Ureter (tissue), 1 donor: ENCODE results near the gene ZCCHC13. TPM values are rescaled to one million over a fixed set of nuclear protein-coding genes. Genes with fewer than 3 reads are reported as not detected.
"Not testable (repeated sequence)": the region's sequence is repeated elsewhere in the genome, so short reads cannot be mapped to it uniquely, and the experiment has no call there.

Experiments used
- DNase-seq: peaks from one replicate; pipeline ENCODE4 v3.0.0-alpha.2; 2020; ENCODE audit warnings: low spot score
- total RNA-seq: library from RNA; stranded (reverse); gene quantifications from one replicate; pipeline ENCODE4 v1.2.4, GENCODE V29; 2023
- donor health status: DM: yes; HTN: yes; CAD: no.

ZCCHC13 gene
- total RNA-seq = not detected

DNA sequence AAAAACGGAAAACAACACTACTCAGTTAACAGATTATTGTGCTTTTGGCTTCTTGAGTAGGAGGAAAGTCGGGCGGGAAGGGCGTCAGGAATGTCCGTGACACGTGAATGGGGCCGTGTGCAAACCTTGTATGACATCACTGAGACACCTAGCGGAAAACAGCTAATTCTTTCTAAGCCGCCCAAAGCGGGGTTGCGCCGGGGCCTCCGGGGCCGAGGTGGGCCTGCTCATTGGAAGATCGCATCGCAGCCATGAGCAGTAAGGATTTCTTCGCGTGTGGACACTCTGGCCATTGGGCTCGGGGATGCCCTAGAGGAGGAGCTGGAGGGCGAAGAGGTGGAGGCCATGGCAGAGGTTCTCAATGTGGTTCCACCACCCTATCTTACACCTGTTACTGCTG lies at the start of gene ZCCHC13:
Gene ZCCHC13, plus strand, starts transcription at position 165 of the 400 bp plus-strand sequence. Its CDS starts 87 bp downstream, at position 252.
- no peak for DNase-seq

DNA sequence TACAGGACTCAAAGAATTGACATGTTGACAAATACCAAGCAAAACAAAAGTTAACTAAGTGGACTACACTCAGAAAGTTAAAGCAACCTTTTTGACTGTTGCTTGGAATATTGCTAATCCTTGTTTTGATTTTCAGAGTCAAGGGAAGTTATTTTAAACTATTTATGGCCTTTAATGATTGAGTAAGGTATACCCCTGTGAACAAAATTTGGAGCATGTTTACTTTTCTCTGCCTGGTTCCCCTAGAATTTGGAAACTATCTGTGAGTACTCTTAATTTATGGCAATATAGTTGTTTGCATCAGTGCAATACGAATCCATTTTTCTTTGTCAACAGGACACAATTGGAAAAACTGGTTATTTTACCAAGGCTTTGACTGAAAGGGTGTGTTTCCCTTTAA lies 45.9 kb upstream of the ZCCHC13 start:
- not testable (repeated sequence) for DNase-seq

DNA sequence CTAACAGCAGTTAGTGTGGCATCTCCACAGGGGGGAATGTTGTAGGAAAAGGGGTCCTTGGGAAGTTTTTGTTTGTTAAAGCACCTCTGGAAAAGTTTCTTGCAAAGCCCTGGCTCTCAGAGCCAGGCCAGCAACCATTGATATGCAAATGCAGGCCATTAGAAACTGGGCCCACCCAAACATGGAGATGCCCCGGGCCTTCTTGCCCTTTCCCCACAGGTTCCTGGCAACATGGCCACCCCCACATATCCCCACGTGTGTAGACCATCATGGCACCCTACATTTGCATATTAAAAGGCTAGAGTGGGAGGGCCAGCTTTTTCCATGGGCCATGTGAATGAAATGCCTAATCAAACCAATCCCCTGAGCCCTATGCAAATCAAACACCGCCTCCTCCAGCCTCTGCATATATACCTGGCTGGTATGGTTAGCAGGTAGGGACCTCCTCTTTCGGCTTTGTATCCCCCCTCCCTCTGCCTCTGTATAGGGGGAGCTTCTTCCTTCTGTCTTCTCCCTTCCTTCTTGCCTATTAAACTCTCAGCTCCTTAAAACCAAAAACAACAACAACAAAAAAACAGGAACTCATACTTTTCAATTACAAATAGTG lies 44.0 kb upstream of the ZCCHC13 start:
- DNase-seq = no peak

DNA sequence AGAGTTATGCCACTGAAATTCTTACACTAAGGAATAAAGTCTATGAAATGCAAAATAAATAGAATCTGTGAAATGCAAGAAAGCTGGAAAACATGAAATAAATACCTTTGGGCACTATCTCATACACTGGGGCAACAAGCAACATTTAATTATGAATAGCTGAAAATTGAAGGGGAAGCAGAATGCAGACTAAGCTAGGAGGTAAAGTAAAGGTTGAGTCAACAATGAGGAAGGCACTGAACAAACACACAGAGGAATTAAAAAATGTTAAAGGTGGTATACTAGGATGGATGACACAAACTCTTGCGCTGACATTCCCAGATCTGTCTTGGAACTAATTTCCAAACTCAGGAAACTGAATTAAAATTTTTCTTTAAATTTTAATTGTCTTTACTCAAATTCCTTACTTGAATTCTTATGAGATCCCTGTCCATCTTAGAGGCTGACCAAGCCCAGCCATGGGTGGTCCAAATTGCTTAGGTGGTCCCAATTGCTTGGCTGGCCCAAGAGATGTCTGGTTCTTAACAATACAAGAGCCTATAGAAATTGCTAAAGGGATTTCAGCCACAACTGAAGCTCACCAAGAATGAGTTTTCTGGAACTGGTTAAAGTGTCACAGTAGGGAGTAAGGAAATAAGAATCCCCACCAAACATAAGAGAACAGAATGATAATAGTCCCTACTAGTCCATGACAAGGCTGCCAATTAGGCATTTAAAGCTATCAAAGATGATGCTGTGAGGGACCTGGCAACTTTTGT lies 41.3 kb upstream of the ZCCHC13 start:
- DNase-seq = no peak

DNA sequence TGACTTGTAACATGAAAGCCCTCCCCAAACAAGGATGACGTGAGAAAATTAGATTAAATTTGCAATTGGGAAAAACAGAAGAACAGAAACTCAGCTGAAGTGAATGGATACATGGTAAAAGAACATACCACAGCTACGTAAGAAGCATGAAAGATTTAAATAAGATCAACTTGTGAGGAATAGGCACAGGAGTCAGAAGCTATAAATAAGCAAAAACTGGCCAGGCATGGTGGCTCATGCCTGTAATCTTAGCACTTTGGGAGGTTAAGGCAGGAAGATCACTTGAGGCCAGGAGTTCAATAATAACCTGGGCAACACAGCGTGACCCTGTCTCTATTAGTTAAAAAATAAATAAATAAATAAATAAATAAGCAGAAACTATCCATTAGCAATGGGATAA lies 33.6 kb upstream of the ZCCHC13 start:
- DNase-seq = no peak

DNA sequence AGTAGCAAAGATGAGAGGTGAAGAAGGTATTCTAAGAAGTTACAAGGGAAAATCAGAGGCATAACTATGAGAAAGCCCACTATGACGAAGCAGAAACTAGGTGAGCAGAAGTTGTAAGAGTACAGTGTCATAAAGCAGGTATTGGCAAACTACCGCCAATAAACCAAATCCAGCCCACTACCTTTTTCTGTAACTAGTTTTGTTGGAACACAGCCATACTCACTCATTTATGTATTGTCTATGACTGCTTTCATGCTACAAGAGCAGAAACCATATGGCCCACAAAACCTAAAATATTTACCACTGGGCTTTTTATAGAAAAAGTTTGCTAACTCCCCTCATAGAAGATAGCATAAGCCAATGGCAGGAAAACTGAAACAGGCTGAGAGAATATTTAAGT lies 31.8 kb upstream of the ZCCHC13 start:
- no peak for DNase-seq

DNA sequence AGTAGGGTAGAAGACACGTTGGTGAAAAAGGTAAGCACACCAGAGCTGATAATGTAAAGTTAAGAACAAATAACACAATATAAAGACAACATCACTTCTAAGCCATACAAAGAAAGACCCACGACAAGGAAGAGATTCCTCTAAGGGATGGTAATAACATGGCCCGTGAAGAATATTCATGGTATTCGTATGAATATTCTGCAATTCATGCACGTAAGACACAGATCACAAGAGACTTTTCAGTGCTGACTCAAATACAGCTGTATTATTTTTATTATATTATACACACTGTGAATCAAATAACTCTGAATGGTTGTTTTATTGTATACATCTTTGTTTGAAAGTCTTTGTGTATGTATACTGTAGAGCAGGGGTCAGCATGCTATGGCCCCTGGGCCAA lies 29.5 kb upstream of the ZCCHC13 start:
- no peak for DNase-seq

DNA sequence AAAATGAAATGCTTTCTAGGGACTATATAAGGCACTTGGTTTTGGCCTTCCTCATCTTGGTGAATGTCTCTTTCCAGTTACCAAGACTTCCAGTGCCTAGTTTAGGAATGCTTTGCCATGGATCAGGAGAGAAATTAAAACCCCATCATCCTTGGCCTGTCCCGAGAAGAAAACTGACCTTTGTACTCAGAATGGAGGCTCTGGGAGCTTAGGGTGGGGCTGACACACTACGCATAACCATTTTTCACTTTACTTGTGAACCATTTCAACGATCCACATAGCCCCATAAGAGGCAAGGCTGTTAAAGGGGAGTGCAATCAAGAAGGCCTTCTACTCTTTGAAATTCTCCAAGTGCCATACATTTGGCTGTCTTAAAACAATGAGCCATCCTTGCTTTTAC lies 26.7 kb upstream of the ZCCHC13 start:
- DNase-seq = no peak

DNA sequence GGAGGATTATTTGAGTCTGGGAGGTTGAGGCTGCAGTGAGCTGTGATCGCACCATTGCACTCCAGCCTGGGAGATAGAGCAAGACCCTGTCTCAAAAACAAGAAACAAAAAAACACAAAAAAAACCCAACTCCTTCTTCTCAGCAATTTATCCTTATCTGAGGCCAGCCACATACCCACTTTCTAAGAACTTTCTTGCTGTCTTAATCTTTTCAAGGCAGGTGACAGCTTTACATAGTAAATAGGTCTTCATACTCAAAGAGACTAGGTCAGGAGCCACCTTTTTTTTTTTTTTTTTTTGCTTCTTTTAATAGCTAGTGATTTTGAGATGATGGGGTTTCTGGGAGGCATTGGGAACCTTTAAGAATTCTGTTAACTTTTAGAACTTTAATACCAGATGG lies 26.1 kb upstream of the ZCCHC13 start:
- DNase-seq = no peak

DNA sequence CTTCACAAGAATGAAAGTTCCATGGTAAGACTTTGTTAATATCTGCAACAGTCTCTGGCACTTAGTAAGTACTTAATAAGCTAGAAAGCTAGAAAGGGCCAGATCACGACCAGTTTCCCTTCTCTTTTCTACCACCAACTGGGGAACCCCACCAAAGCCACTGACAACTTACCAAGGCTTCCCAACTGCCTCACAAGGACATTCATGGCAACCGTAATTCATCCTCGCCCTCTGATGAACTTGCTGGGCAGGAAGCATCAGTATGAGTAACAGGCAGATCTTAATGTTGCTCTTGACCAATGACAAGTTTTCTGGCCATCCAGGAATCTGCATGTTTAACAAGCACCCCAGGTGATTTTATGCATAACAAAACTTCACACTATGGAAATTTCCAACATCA lies 23.2 kb upstream of the ZCCHC13 start:
- no peak for DNase-seq

DNA sequence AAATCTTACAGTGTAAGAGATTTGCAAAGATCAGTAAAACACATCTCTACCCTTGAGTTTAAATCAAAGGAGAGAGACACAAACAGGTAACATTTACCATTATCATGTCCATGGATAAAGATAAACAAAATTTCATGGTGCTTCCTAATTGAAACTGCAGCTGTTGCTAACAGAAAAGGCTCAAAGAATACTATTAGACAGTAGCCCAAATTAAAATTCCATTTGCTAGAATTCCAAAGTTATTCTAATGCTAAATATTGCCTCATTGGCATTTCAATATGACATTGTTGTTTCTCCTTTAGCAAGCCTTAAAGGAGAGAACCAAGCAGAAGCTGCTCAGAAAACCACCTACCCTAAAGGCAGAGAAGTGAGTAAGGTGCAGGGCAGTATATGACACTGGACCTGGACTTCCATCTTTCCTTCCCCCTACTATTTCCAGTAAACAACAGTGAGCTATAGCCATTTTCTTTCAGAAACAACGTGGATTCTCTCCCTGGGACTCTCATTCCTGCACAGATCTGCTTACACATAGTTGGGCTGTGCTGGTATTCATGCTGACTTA lies 19.5 kb upstream of the ZCCHC13 start:
- DNase-seq = no peak

DNA sequence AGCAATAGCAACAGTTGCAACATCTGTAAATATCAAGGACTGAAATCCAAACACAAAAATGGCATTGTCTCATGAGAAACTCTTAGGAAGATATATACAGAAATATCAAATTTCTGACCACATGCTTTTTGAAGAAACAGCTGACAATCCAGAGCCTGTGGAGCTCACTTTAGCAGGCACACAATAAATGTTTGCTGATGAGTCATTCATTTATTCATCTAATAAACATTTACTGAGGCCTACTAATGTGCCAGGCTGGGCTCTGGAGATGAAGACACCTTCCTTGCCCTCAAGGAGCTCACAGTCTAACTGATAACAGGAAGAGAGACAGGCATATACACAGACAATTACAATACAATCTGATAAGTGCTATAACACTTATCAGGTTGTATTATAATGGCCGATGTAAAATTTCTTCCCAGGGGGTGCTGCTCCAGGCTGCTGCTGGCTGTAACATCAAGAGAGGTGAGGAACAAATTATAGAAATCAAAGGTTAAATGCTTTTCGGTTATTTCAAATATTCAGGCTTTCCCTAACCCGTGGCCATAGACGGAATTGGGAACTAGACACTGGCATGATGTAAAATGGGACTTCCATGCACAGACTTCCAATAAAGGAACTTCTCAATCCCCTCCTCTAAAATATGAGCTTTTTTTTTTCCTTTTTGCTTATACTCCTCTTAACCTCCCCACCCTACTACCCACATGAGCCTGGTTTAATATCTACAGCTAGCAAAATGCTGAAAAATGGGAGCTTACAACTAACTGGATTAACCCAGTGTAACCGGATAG lies 16.8 kb upstream of the ZCCHC13 start:
- DNase-seq = no peak

DNA sequence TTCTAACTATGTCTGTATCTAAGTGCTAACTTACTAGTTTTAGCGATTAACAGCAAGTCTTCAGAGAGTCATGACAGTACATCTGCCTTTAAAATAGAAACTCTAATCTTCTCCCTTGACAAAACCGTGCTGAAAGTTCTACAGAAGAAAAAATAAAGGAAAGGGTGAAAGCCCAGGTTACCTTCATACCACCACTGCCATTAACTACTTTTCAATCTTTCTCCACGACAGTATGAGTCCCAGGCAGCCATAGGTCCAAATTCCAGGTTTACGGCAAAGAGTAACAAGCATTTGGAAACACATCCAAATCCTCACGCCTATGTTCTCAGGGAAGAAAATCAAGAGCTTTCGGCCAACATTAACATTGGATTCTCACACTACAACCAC lies 12.4 kb upstream of the ZCCHC13 start:
- DNase-seq = no peak

DNA sequence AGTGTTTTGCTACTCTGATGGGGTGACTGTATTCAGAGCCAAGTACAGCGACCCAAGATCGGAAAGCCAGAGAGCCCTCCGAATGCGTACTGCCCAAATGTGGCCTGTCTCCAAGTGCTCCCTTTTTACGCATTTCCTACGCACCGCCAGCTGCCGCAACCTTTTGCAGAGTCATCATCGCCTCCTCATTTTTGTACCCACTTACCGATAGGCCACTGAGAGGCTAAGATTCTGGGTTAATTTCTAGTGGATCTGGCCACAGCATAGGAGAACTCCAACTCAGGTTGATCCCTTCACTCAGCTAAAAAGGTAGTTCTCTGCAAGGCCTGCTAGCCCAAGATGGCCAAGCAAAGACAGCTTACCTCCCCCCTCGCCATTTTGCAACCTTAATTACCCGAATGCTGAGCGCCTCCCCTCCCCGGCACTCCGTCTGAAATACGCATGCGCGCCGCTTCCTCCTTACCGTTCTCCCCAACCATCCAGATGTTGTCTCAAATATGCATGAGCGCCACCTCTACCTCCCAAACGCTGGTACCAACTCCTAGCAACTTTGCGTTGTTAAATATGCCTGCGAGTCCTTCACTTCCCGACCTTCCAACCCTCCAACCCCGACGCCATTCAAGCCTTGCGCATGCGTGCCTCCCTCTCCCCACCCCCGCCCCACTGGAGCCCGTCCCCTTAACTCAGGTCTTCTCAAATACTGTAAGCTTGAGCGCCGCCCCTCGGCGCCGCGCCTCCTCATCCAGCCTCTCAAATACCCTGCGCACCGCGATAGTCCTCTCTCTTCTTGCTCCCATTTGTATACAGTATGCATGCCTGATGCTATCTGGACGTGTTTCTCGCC lies 11.8 kb upstream of the ZCCHC13 start:
- DNase-seq = peak; percentile 89

DNA sequence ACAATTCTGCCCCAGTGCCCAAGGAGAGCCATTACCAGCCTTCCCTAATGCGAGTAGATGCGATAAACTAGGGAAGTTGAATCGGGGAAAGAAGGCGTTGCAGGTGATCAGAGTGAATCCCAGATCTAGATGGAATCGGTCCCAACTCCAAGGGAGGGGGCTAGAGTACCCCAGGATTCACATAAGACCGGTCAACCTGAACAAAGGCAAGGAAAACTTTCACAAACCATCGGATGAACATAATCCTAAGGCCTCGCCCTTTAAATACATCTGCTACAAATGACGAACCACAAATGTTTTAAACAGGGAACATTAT lies 11.2 kb upstream of the ZCCHC13 start:
- DNase-seq = no peak

DNA sequence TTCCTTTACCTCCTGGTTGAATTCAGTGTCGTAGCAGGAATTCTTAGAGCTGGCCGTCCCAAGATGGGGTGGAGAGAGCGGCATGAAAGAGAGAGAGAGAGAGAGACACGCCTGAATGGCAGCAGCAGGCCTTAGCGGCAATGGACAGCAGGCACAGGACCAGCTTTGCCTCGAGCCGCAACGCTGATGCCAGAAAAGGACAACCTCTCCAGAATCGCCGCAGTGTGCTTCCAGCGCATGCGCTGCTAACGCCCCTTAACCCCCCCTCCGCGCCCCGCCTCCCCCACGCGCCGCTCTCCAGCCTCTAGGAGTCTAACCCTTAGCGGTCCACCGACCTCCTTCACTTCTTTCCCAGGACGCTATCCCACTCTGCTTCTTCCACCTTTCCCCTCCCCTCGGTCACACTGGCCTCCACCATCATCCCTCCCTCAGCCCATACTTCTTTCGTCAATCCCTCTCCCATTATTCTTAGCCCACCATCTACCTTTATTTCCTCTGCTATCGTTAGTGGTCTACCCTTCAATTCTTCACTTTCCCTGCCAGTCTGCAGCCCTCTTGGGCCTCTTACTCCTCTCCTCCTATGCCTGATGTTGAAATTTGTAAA lies 10.5 kb upstream of the ZCCHC13 start:
- peak; percentile 80 for DNase-seq

DNA sequence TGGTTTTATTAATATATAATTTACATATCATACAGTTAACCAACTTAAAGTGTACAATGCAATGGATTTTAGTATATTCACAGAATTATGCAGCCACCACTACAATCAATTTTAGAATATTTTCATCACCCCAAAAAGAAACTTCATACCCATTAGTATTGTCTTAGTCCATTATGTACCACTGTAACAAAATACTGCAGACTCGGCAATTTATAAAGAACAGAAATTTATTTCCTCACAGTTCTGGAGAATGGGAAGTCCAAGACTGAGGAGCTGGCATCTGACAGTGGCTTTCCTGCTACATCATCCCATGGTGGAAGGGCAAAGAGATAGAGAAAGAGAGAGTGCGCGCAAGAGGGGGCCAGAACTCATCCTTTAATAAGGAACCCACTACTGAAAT lies 8.9 kb upstream of the ZCCHC13 start:
- no peak for DNase-seq

DNA sequence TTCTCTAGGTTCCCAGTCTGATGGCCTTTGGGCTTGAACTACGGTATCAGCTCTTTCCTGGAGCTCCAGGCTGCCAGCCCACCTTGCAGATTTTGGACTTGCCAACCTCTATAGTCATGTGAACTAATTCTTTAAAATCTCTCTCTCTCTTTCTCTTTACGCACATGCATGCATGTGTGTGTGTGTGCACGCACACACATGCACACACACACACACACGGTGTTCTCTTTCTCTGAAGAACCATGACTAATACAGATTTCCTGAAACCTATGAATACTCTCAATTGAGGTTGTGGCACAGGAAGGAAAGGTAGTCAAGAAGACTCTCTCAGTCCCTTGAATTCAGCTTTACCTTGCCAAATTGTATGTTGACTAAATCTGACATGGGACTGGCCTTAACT lies 6.2 kb upstream of the ZCCHC13 start:
- no peak for DNase-seq

DNA sequence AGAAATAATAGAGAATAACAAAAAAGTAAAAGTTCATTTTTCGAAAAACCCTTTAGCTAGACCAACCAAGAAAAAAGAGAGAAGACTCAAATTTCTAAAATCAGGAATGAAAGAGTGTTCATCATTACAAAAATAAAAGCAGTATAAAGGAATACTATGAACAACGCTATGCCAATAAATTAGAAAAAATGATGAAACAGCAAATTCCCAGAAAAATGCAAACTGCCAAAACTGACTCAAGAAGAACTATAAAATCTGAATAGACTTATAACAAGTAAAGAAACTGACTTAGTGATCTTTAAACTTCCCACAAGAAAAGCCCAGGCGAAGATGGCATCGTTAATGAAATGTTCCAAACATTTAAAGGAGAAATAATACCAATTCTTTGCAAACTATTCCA lies 3.1 kb upstream of the ZCCHC13 start:
- no peak for DNase-seq

DNA sequence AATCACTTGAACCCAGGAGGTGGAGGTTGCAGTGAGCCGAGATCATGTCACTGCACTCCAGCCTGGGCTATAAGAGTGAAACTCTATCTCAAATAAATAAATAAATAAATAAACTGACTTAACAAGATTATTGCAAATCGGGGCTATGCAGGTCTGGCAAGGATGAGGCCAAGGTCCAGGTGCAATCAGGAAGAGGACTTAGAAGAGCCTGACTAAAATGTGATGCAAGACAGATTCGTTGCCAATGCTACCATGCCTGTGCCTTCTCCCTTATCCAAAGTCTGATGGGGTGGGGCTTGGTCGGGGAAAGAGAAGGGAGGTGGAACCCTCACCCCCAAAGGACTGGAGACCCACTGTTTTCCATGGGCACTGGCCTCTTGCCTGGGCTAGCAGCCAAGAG lies 14.7 kb downstream of the ZCCHC13 start:
- no peak for DNase-seq

DNA sequence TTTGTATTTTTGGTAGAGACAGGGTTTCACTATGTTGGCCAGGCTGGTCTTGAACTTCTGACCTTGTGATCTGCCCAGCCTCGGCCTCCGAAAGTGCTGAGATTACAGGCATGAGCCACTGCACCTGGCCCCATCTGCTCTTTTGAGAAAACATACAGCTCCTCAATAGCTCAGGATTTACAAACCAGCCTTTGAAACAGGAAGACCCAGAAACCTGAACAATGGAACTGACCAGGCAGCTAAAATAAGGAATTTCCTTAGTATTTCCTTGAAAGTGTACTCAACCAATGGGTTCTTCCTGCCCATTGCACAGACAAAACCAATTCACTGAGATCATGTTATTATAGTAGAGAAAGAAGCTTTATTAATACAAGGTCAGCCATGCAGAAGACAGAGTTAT lies 15.3 kb downstream of the ZCCHC13 start:
- DNase-seq = not testable (repeated sequence)
